HCT116 (cell line): ENCODE results near the gene COPG2. TPM values are rescaled to one million over a fixed set of nuclear protein-coding genes. Genes with fewer than 3 reads are reported as not detected.

Experiments used
- ATAC-seq: fragments of 200-7000 bp; cut with Tn5 transposase; 2 replicates; pipeline ENCODE4 v1.9.1; 2020; ENCODE audit warnings: mild to moderate bottlenecking, moderate library complexity
- BruUV-seq: library from RNA; stranded (reverse); fragments of 400-500 nt; replicated peaks from 2 replicates; lab custom pipeline; 2021; lab: Mats Ljungman, UMichigan
- CTCF ChIA-PET: fragments of 300-600 bp; sonication (Branson Sonifier 250); formaldehyde crosslinking; loops from one replicate; lab custom pipeline; 2021; ENCODE audit warnings: antibody characterized with exemption; lab: Charles Lee
- POLR2A ChIA-PET: fragments of 300-600, 350-600 bp; sonication (Branson Sonifier 250); formaldehyde crosslinking; loops from one replicate; lab custom pipeline; 2021; ENCODE audit warnings: antibody characterized with exemption; lab: Charles Lee
- RAD21 ChIA-PET, 2 experiments: fragments of 300-600 bp; sonication (Branson Sonifier 250); formaldehyde crosslinking; loops; one replicate each; lab custom pipeline; 2023; ENCODE audit warnings: low total read pairs in 2 of 2; ENCODE audit not compliant: uncharacterized antibody in 2 of 2, unreplicated experiment in 2 of 2, low non-redundant PET in 1 of 2; lab: Charles Lee
- DNase-seq: peaks from one replicate; pipeline ENCODE4 v3.0.0-alpha.2; 2010; ENCODE audit warnings: low read depth, low spot score
- H2AFZ ChIP-seq: fragments of 200-600 bp; shearing (Covaris generic), sonication (generic); 2 replicates; pipeline ENCODE4 v1.6.1; 2017; ENCODE audit warnings: low read depth, mixed run types, mixed read lengths, antibody characterized with exemption, low read length; ENCODE audit not compliant: poor library complexity, severe bottlenecking
- H3K27ac ChIP-seq: 2 replicates; pipeline ENCODE4 v1.5.1; 2012; ENCODE audit warnings: low read depth, low read length
- H3K27me3 ChIP-seq: fragments of 200-600 bp; sonication (generic); 2 replicates; pipeline ENCODE4 v1.6.1; 2016; ENCODE audit warnings: mixed run types, low read length, mixed read lengths; ENCODE audit not compliant: insufficient read depth
- H3K36me3 ChIP-seq, 2 experiments: fragments of 200-500 bp in 1 of 2; fragments of 200-600 bp in 1 of 2; sonication (Bioruptor generic) in 1 of 2; sonication (generic) in 1 of 2; 2 replicates each; pipeline versions ENCODE4 v1.5.1 to v1.6.1; 2014 to 2016; ENCODE audit warnings: low read length in 2 of 2, inconsistent platforms in 1 of 2, mixed read lengths in 1 of 2, mixed run types in 1 of 2; ENCODE audit not compliant: insufficient read depth in 2 of 2, control insufficient read depth in 1 of 2
- H3K4me1 ChIP-seq, 2 experiments: fragments of 200-600 bp in 1 of 2; sonication (generic) in 1 of 2; 2 replicates each; pipeline versions ENCODE4 v1.5.1 to v1.6.1; 2012 to 2017; ENCODE audit warnings: low read length in 2 of 2, inconsistent platforms in 1 of 2, mild to moderate bottlenecking in 1 of 2, mixed read lengths in 1 of 2, mixed run types in 1 of 2, moderate library complexity in 1 of 2; ENCODE audit not compliant: insufficient read depth in 2 of 2, control insufficient read depth in 1 of 2
- H3K4me2 ChIP-seq: fragments of 200-600 bp; sonication (generic); 2 replicates; pipeline ENCODE4 v1.6.1; 2017; ENCODE audit warnings: mixed run types, low read length, mixed read lengths
- H3K4me3 ChIP-seq, 2 experiments: fragments of 200-600 bp in 1 of 2; sonication (generic) in 1 of 2; replicated peaks in 1 of 2; 2 replicates each; pipeline ENCODE4 v1.5.1; 2011 to 2016; ENCODE audit warnings: low read length in 2 of 2, control low read depth in 1 of 2, low read depth in 1 of 2, mild to moderate bottlenecking in 1 of 2, mixed read lengths in 1 of 2, mixed run types in 1 of 2
- H3K79me2 ChIP-seq: fragments of 200-600 bp; sonication (generic); 2 replicates; pipeline ENCODE4 v1.6.1; 2017; ENCODE audit warnings: mild to moderate bottlenecking, mixed run types, low read length, moderate library complexity, mixed read lengths; ENCODE audit not compliant: insufficient read depth
- H3K9ac ChIP-seq: fragments of 200-600 bp; sonication (generic); 2 replicates; pipeline ENCODE4 v1.6.1; 2016; ENCODE audit warnings: low read length, mixed read lengths
- H3K9me2 ChIP-seq: fragments of 200-600 bp; sonication (generic), shearing (Covaris generic); 2 replicates; pipeline ENCODE4 v1.6.1; 2017; ENCODE audit warnings: mixed run types, mild to moderate bottlenecking, moderate library complexity; ENCODE audit not compliant: insufficient read depth
- H3K9me3 ChIP-seq, 2 experiments: fragments of 200-500 bp in 1 of 2; fragments of 200-600 bp in 1 of 2; sonication (Bioruptor generic) in 1 of 2; sonication (generic) in 1 of 2; 2 replicates each; pipeline ENCODE4 v1.6.1; 2014 to 2017; ENCODE audit warnings: low read length in 2 of 2, mixed read lengths in 2 of 2, inconsistent platforms in 1 of 2, low read depth in 1 of 2, mild to moderate bottlenecking in 1 of 2, mixed run types in 1 of 2, moderate library complexity in 1 of 2; ENCODE audit not compliant: control insufficient read depth in 1 of 2, insufficient read depth in 1 of 2
- H4K20me1 ChIP-seq: fragments of 200-600 bp; sonication (generic), shearing (Covaris generic); 2 replicates; pipeline ENCODE4 v1.6.1; 2017; ENCODE audit warnings: mixed run types, mild to moderate bottlenecking, moderate library complexity; ENCODE audit not compliant: insufficient read depth
- CBX3 ChIP-seq: IDR thresholded peaks from 2 replicates; pipeline ENCODE4 v1.6.1; 2012; ENCODE audit warnings: low read depth
- CEBPB ChIP-seq: IDR thresholded peaks from 2 replicates; pipeline ENCODE4 v1.6.1; 2012; ENCODE audit warnings: low read depth
- EGR1 ChIP-seq: IDR thresholded peaks from 2 replicates; pipeline ENCODE4 v1.6.1; 2012; ENCODE audit warnings: low read depth
- ELF1 ChIP-seq: IDR thresholded peaks from 2 replicates; pipeline ENCODE4 v1.6.1; 2012; ENCODE audit warnings: low read depth, borderline replicate concordance
- EZH2 ChIP-seq: fragments of 200-600 bp; sonication (generic); IDR thresholded peaks from 2 replicates; pipeline ENCODE4 v1.6.1; 2017; ENCODE audit warnings: antibody characterized with exemption, mixed run types
- EZH2phosphoT487 ChIP-seq: fragments of 200-600 bp; IDR thresholded peaks from 2 replicates; pipeline ENCODE4 v1.6.1; 2018; ENCODE audit warnings: antibody characterized with exemption, borderline replicate concordance
- FOSL1 ChIP-seq: IDR thresholded peaks from 2 replicates; pipeline ENCODE4 v1.6.1; 2012; ENCODE audit warnings: low read depth
- MAX ChIP-seq: IDR thresholded peaks from 2 replicates; pipeline ENCODE4 v1.6.1; 2012
- RAD21 ChIP-seq: IDR thresholded peaks from 2 replicates; pipeline ENCODE4 v1.6.1; 2012; ENCODE audit warnings: low read depth, mild to moderate bottlenecking
- SP1 ChIP-seq: IDR thresholded peaks from 2 replicates; pipeline ENCODE4 v1.6.1; 2012; ENCODE audit warnings: low read depth
- SRF ChIP-seq: IDR thresholded peaks from 2 replicates; pipeline ENCODE4 v1.6.1; 2012; ENCODE audit warnings: low read depth
- YY1 ChIP-seq: IDR thresholded peaks from 2 replicates; pipeline ENCODE4 v1.6.1; 2011; ENCODE audit warnings: low read length, low read depth, moderate library complexity, mild to moderate bottlenecking; ENCODE audit not compliant: insufficient replicate concordance; ENCODE audit errors: extremely low read depth
- ZNF274 ChIP-seq: fragments of 200-500 bp; sonication (Bioruptor generic); IDR thresholded peaks from 2 replicates; pipeline ENCODE4 v1.6.1; 2014; ENCODE audit warnings: mild to moderate bottlenecking, low read depth, low read length, inconsistent platforms
- intact Hi-C: fragments of 100-400 bp; cut with micrococcal nuclease; formaldehyde crosslinking; loops from 2 replicates; pipeline ENCODE4 v1.10.0; 2022
- total RNA-seq: library from RNA; stranded (reverse); gene quantifications from one replicate; pipeline ENCODE4 v1.2.1, GENCODE V29; 2021; ENCODE audit not compliant: unreplicated experiment
- TF ChIP-seq, protein P1 (sequence below), 3 experiments: fragments of 200-600 bp in 1 of 3; sonication (generic) in 1 of 3; IDR thresholded peaks in 2 of 3; conservative IDR thresholded peaks in 1 of 3; 2 replicates each; pipeline ENCODE4 v1.5.1; 2012 to 2017; ENCODE audit warnings: low read depth in 2 of 3, low read length in 2 of 3, antibody characterized with exemption in 1 of 3, borderline replicate concordance in 1 of 3, control low read depth in 1 of 3, mild to moderate bottlenecking in 1 of 3, mixed read lengths in 1 of 3, mixed run types in 1 of 3, moderate library complexity in 1 of 3; ENCODE audit not compliant: insufficient read depth in 1 of 3
- TF ChIP-seq, protein P2 (sequence below): IDR thresholded peaks from 2 replicates; pipeline ENCODE4 v1.6.1; 2012; ENCODE audit warnings: low read depth
- TF ChIP-seq, protein P3 (sequence below): IDR thresholded peaks from 2 replicates; pipeline ENCODE4 v1.6.1; 2012

The COPG2 gene
- total RNA-seq, 1 experiment from 2014 or later = 31.0 TPM

DNA sequence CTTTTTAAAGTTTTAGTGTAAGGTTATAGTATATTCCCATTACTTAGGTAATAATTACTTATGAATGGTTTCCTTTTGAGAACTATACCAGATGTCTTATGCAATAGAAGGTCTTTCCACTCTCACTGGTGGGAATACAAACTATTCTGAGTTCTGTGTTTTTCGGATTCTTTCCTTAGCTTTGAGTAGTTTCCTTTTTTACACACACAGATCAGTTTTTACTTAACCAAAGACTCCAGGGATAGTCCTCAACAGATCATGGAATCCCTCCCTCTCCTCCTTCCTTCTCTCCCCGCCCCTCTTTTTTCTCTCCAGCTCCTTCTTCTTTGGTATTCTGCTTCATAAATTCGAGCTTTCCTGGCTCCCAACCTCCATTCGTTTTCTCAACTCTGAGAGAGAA is 13.3 kb downstream of the COPG2 start:
- ChIA-PET CTCF (no interaction called here), RAD21 (interaction anchor here in 1 of 2 experiments (0.6 kb wide), 1 partner anchor 12 kb away, joined by 3 read pairs; no protein-coding TSS in a partner anchor), POLR2A (no interaction called here)
- Histone ChIP-seq H3K4me2 (no peak overlapping the region), H3K4me1 (0 out of 4 replicates have a peak, but pooled peaks cover 0 to 3% of the 10 kb centered on the region in 2 experiments), H3K4me3 (no peak overlapping the region), H3K9me3 (no peaks in the 10 kb centered on the region), H2AFZ (no peak overlapping the region), H3K9ac (no peak overlapping the region), H4K20me1 (no peaks in the 10 kb centered on the region), H3K27me3 (no peaks in the 10 kb centered on the region), H3K9me2 (no peaks in the 10 kb centered on the region), H3K36me3 (no peaks in the 10 kb centered on the region; a peak in 2 of 4 replicates), H3K27ac (no peak overlapping the region), H3K79me2 (no peaks in the 10 kb centered on the region)
- BruUV-seq = no TSS peak
- DNase-seq = no peak
- no peak for ATAC-seq
- intact Hi-C loops = no loop called here
- no peak for TF ChIP-seq MAX
- no peak for TF ChIP-seq EGR1
- no peak for TF ChIP-seq SP1
- TF ChIP-seq ZNF274 = no peak

GRCh38 chr7:130654850-130655249 is 13.7 kb downstream of the COPG2 start:
- ChIA-PET POLR2A (no interaction called here), CTCF (no interaction called here), RAD21 (no interaction called here)
- BruUV-seq = no TSS peak
- TF ChIP-seq CEBPB (no peak), RAD21 (no peak), EZH2 (no peak), ZNF274 (no peak), SP1 (no peak), ELF1 (no peak), FOSL1 (no peak), EZH2phosphoT487 (no peak), CBX3 (no peak), YY1 (no peak), SRF (no peak)
- TF ChIP-seq, protein P1, sequence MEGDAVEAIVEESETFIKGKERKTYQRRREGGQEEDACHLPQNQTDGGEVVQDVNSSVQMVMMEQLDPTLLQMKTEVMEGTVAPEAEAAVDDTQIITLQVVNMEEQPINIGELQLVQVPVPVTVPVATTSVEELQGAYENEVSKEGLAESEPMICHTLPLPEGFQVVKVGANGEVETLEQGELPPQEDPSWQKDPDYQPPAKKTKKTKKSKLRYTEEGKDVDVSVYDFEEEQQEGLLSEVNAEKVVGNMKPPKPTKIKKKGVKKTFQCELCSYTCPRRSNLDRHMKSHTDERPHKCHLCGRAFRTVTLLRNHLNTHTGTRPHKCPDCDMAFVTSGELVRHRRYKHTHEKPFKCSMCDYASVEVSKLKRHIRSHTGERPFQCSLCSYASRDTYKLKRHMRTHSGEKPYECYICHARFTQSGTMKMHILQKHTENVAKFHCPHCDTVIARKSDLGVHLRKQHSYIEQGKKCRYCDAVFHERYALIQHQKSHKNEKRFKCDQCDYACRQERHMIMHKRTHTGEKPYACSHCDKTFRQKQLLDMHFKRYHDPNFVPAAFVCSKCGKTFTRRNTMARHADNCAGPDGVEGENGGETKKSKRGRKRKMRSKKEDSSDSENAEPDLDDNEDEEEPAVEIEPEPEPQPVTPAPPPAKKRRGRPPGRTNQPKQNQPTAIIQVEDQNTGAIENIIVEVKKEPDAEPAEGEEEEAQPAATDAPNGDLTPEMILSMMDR (IDR thresholded peaks at IDR 0.05 in 2 of 3, conservative IDR thresholded peaks at IDR 0.05 in 1 of 3; ENCODE audit: borderline replicate concordance in 1 of 3, insufficient read depth in 1 of 3, low read depth in 2 of 3, low read length in 2 of 3) = no peak
- TF ChIP-seq, protein P2, sequence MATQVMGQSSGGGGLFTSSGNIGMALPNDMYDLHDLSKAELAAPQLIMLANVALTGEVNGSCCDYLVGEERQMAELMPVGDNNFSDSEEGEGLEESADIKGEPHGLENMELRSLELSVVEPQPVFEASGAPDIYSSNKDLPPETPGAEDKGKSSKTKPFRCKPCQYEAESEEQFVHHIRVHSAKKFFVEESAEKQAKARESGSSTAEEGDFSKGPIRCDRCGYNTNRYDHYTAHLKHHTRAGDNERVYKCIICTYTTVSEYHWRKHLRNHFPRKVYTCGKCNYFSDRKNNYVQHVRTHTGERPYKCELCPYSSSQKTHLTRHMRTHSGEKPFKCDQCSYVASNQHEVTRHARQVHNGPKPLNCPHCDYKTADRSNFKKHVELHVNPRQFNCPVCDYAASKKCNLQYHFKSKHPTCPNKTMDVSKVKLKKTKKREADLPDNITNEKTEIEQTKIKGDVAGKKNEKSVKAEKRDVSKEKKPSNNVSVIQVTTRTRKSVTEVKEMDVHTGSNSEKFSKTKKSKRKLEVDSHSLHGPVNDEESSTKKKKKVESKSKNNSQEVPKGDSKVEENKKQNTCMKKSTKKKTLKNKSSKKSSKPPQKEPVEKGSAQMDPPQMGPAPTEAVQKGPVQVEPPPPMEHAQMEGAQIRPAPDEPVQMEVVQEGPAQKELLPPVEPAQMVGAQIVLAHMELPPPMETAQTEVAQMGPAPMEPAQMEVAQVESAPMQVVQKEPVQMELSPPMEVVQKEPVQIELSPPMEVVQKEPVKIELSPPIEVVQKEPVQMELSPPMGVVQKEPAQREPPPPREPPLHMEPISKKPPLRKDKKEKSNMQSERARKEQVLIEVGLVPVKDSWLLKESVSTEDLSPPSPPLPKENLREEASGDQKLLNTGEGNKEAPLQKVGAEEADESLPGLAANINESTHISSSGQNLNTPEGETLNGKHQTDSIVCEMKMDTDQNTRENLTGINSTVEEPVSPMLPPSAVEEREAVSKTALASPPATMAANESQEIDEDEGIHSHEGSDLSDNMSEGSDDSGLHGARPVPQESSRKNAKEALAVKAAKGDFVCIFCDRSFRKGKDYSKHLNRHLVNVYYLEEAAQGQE = no peak
- TF ChIP-seq, protein P3, sequence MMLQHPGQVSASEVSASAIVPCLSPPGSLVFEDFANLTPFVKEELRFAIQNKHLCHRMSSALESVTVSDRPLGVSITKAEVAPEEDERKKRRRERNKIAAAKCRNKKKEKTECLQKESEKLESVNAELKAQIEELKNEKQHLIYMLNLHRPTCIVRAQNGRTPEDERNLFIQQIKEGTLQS = no peak
- Histone ChIP-seq H4K20me1 (no peaks in the 10 kb centered on the region), H3K4me1 (peaks cover 0 to 6% of the 10 kb centered on the region in 2 experiments; a peak in 2 of 4 replicates), H3K4me3 (no peak overlapping the region), H2AFZ (no peak overlapping the region), H3K9me3 (no peaks in the 10 kb centered on the region), H3K9ac (no peak overlapping the region), H3K36me3 (no peaks in the 10 kb centered on the region; a peak in 2 of 4 replicates), H3K27me3 (no peaks in the 10 kb centered on the region), H3K79me2 (no peaks in the 10 kb centered on the region), H3K27ac (no peak overlapping the region), H3K4me2 (no peak overlapping the region), H3K9me2 (no peaks in the 10 kb centered on the region)
- no peak for ATAC-seq
- DNase-seq = no peak
- intact Hi-C loops = no loop called here
